GM23338 (cell line): Measurements from ENCODE around the gene DPYD. TPM values are rescaled to one million over a fixed set of nuclear protein-coding genes. Genes with fewer than 3 reads are reported as not detected.

Experiments used
- ATAC-seq: fragments of 200-7000 bp; cut with Tn5 transposase; 3 replicates; pipeline ENCODE4 v1.9.1; 2020
- DNase-seq: peaks from one replicate; pipeline ENCODE4 v3.0.0-alpha.2; 2015; ENCODE audit warnings: low spot score
- H2AFZ ChIP-seq: fragments of 200-600 bp; sonication (generic); 2 replicates; pipeline ENCODE4 v1.8.0; 2016; ENCODE audit warnings: antibody characterized with exemption, mild to moderate bottlenecking, moderate library complexity
- H3F3A ChIP-seq: fragments of 200-600 bp; sonication (generic); replicated peaks from 2 replicates; pipeline ENCODE4 v1.8.0; 2017; ENCODE audit warnings: antibody characterized with exemption, mixed run types, low read depth
- H3K27ac ChIP-seq: fragments of 200-600 bp; sonication (generic); 2 replicates; pipeline ENCODE4 v1.6.1; 2016; ENCODE audit warnings: low read depth
- H3K27me3 ChIP-seq: fragments of 200-600 bp; sonication (generic); 2 replicates; pipeline ENCODE4 v1.8.0; 2016; ENCODE audit warnings: mild to moderate bottlenecking, mixed run types, moderate library complexity; ENCODE audit not compliant: insufficient read depth
- H3K36me3 ChIP-seq: fragments of 200-600 bp; sonication (generic); 2 replicates; pipeline ENCODE4 v1.8.0; 2016; ENCODE audit warnings: mild to moderate bottlenecking; ENCODE audit not compliant: insufficient read depth
- H3K4me1 ChIP-seq: fragments of 200-600 bp; sonication (generic); 2 replicates; pipeline ENCODE4 v1.8.0; 2016; ENCODE audit warnings: mild to moderate bottlenecking, moderate library complexity; ENCODE audit not compliant: insufficient read depth
- H3K4me2 ChIP-seq: fragments of 200-600 bp; sonication (generic); 2 replicates; pipeline ENCODE4 v1.7.1; 2017; ENCODE audit warnings: mixed run types
- H3K4me3 ChIP-seq: fragments of 200-600 bp; sonication (generic); 2 replicates; pipeline ENCODE4 v1.6.1; 2016; ENCODE audit warnings: mixed run types
- H3K79me2 ChIP-seq: fragments of 200-600 bp; sonication (generic); replicated peaks from 2 replicates; pipeline ENCODE4 v1.8.0; 2017; ENCODE audit warnings: mild to moderate bottlenecking; ENCODE audit not compliant: insufficient read depth
- H3K9me2 ChIP-seq: fragments of 200-600 bp; sonication (generic); 2 replicates; pipeline ENCODE4 v1.8.0; 2017; ENCODE audit not compliant: insufficient read depth
- H4K20me1 ChIP-seq: fragments of 200-600 bp; sonication (generic); replicated peaks from 2 replicates; pipeline ENCODE4 v1.8.0; 2017; ENCODE audit warnings: mild to moderate bottlenecking; ENCODE audit not compliant: insufficient read depth
- H3K27ac Mint-ChIP-seq: 2 replicates; pipeline ENCODE4 v1.8.0; 2020; ENCODE audit warnings: inconsistent platforms, mild to moderate bottlenecking, moderate library complexity, mixed read lengths
- H3K27me3 Mint-ChIP-seq: 3 replicates; pipeline ENCODE4 v1.8.0; 2022; ENCODE audit warnings: low read depth, mild to moderate bottlenecking, moderate library complexity, mixed read lengths, inconsistent platforms; ENCODE audit not compliant: insufficient read depth, poor library complexity
- H3K36me3 Mint-ChIP-seq: 3 replicates; pipeline ENCODE4 v1.8.0; 2021; ENCODE audit warnings: low read depth, mild to moderate bottlenecking, inconsistent platforms, moderate library complexity, mixed read lengths
- H3K4me1 Mint-ChIP-seq: 3 replicates; pipeline ENCODE4 v1.8.0; 2020; ENCODE audit warnings: mild to moderate bottlenecking, inconsistent platforms, mixed read lengths
- H3K4me3 Mint-ChIP-seq: 3 replicates; pipeline ENCODE4 v1.8.0; 2021; ENCODE audit warnings: moderate library complexity, mild to moderate bottlenecking, inconsistent platforms, mixed read lengths
- H3K9me3 Mint-ChIP-seq: 3 replicates; pipeline ENCODE4 v1.8.0; 2020; ENCODE audit warnings: moderate library complexity, mild to moderate bottlenecking, inconsistent platforms, mixed read lengths
- ETS1 ChIP-seq: IDR thresholded peaks from 2 replicates; pipeline ENCODE4 v1.6.1; 2016; ENCODE audit warnings: antibody characterized with exemption
- JUNB ChIP-seq: IDR thresholded peaks from one replicate; pipeline ENCODE4 v1.6.1; 2016; ENCODE audit warnings: antibody characterized with exemption; ENCODE audit not compliant: unreplicated experiment
- POLR2AphosphoS5 ChIP-seq: IDR thresholded peaks from 2 replicates; pipeline ENCODE4 v1.6.1; 2016; ENCODE audit warnings: antibody characterized with exemption, low read depth
- STAT1 ChIP-seq: IDR thresholded peaks from one replicate; pipeline ENCODE4 v1.6.1; 2016; ENCODE audit warnings: antibody characterized with exemption; ENCODE audit not compliant: unreplicated experiment
- ZNF114 ChIP-seq: fragments of 250-450 bp; sonication (Bioruptor Pico); IDR thresholded peaks from 2 replicates; pipeline ENCODE4 v1.5.0; 2020; ENCODE audit warnings: mild to moderate bottlenecking, moderate library complexity
- ZNF462 ChIP-seq: fragments of 250-450 bp; sonication (Bioruptor Pico); IDR thresholded peaks from 2 replicates; pipeline ENCODE4 v1.5.0; 2020; ENCODE audit warnings: mild to moderate bottlenecking, moderate library complexity
- polyA plus RNA-seq: library from polyadenylated mRNA; unstranded; fragments of >200 nt; fragmentation: Nextera tagmentation; extraction: Ambion mirVana; gene quantifications from 2 replicates; pipeline ENCODE4 v1.2.1, GENCODE V29; 2016
- total RNA-seq: library from RNA; depleted of rRNA; stranded (reverse); fragments of >200 nt; shearing (Covaris generic); gene quantifications from 2 replicates; pipeline ENCODE4 v1.2.3, GENCODE V29; 2014

The DPYD gene
- total and polyA plus RNA-seq, 2 experiments from 2014 or later: 0.50 to 1.6 TPM

GRCh38 chr1:97144527-97144926, 776.3 kb downstream of the DPYD start:
- ATAC-seq (no peak), DNase-seq (no peak)
- no peak overlapping the region for H3K4me2 ChIP-seq
- no peaks in the 10 kb centered on the region for H3K36me3 Mint-ChIP-seq
- H3K4me3 Mint-ChIP-seq: no peak overlapping the region
- no peaks in the 10 kb centered on the region for H3K9me2 ChIP-seq
- peaks cover 1% of the 10 kb centered on the region for H3K27me3 Mint-ChIP-seq
- no peaks in the 10 kb centered on the region for H3K27me3 ChIP-seq
- no peak overlapping the region for H3K27ac Mint-ChIP-seq
- no peaks in the 10 kb centered on the region for H3K4me1 Mint-ChIP-seq
- no peaks in the 10 kb centered on the region for H3F3A ChIP-seq
- TF ChIP-seq STAT1 (no peak), JUNB (no peak), ETS1 (no peak), POLR2AphosphoS5 (no peak), ZNF462 (CRISPR knock-in tag) (no peak), ZNF114 (CRISPR knock-in tag) (no peak)
- no peaks in the 10 kb centered on the region for H3K9me3 Mint-ChIP-seq
- no peaks in the 10 kb centered on the region for H3K4me1 ChIP-seq
- H3K36me3 ChIP-seq: no peaks in the 10 kb centered on the region
- H2AFZ ChIP-seq: no peak overlapping the region
- H3K4me3 ChIP-seq: no peak overlapping the region
- no peaks in the 10 kb centered on the region for H3K79me2 ChIP-seq
- H4K20me1 ChIP-seq: no peaks in the 10 kb centered on the region
- H3K27ac ChIP-seq: no peak overlapping the region
